ENCODE measurements around the gene CHST11. TPM values are rescaled to one million over a fixed set of nuclear protein-coding genes. Genes with fewer than 3 reads are reported as not detected.
"Not testable (repeated sequence)": the region's sequence is repeated elsewhere in the genome, so short reads cannot be mapped to it uniquely, and the experiment has no call there.

The CHST11 gene
- polyA plus RNA-seq, 10 donors = 1.8 to 3.7 (median 2.5) TPM

DNA sequence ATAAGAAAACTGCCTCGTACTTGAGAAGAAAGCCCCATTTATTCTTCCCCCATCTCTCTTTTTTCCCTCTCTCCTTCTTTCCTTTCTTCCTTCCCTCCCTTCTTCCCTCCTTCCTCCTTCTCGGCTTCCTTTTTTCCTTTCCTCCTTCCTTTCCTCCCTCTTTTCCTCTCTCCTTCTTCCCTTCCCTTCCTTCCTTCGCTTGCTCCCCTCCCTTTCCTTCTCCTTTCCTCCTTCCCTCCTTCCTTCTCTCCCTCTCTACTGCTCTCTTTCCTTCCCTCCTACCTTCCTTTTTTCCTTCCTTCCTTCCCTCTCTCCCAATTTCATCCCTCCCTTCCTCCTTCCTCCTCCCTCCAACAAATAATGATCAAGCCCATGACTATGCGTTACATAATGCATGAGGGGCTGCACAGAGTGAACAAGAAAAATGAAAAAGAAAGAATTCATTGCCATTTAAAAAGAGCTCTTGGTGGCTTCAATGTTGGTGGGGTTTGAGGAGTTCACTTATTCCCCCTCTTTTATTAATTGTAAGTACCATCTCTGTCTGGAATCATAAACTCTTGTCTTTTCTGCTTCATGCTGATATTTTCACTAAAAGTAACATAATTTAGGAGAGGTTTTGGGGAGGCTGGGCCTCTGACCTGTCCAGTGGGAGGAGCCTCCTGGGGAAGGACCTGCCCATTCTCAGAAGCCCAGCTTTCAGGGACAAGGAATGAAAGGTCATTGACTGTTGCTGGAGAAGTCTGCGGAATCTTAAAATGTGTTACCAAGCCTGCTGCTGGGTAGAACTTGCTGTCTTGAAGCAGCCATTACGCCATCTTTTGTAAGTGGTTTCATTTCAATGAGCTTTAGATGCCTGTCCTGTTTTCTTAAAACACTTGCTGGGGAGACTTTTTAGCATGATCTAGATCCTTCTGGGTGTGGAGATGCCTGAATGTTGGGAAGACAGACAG is 144.3 kb downstream of the CHST11 start:
- DNase-seq = no peak

DNA sequence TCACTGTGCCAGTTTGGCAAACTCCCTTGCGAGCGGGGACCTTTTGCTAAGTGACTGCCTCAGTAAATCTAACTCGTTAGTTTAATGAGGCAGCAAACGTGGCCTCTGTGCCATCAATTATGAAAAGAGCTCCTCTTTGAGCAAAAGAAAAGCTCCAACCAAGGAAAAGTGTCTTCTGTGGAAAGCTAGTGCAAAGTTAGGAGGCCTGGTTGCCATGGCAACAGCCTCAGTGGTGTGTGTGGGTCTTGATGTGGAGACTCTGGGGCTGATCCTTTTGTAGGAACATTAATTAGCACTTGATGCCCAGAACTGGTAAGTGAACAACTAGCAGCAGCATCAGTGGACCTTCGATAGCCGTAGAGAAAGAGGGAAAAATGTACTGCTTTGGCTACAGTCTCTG is 145.7 kb downstream of the CHST11 start:
- DNase-seq = no peak

DNA sequence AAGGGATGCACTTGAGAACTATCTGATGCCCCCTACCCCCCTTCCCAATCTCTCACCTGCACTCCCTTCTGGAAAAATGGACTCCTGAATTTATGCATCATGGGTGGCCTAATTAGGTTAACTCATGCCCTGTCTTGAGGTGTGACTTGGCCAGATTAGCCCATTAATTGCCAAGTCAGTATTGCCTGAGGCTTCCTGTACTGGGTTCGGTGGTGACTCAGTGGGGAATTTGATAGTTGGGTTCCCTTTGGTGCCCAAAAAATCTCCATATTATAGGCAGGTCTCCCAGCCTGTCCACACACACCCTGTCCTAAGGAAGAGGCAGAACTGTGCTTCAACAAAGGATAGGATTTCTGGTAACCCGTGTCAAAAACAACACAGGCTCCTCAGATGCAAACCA is 146.1 kb downstream of the CHST11 start:
- DNase-seq = no peak

DNA sequence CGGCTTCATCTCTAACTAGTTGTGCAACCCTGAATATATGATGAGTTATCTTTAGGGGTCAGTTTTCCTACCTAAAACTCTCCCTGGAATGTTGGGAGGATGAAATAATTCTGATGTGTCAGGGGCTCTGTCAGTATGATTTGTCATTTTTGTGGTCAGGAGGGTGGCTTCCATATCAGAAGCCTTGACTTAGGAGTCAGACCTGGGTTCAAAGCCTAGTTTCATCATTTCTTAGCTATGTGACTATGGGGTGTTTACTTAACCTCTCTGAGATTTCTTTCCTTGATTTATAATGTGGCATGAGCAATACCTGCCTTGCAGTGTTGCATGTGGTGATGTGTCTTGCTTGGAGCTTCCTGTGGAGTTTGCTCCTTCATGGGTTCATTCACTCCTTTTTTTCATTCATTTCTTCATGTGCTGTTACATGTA is 146.8 kb downstream of the CHST11 start:
- DNase-seq = peak in 1 of 3 donors; percentile 75

DNA sequence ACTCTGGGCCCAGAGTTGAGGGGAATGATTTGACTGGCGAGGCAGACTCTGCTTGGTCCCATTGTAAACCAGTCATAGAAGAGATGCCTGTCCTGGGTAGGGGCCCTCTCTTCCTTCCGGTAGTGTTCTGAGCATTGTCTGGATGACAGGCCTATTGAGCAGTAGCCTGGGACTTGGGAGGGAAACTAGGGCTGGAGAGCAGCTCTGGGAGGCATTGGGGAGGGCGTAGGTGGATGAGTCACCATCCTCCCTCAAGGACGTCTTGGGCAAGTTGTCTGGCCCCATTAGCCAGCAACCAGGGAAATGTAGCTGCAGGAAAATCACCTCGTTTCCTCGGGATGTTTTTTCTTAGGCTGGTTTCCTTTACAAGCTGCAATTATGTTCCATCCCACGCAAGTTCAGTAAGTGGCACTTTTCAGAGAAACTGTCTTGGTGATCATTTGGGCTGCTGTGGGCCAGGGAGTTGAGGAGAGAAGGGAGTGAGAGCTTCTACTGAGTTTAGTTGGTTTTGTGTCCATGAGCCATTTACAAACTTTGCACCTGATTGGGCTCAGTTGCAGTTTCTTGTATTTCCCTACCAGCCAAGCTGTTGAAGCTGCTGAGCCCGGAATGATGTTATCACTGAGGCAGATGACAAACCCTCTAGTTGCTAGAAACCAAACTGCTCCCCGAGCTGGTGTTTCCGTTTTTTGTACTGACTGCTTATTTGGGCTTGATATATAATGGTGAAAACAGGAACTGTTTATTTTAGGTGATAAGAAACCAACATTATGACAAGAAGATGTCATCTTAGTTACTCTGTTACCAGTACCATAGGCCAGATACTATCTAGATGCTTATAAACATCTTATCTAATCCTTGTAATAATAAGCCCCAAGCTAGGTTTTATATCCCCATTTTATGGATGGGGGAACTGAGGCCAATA is 147.6 kb downstream of the CHST11 start:
- peak in 1 of 3 donors; percentile 85 for DNase-seq

DNA sequence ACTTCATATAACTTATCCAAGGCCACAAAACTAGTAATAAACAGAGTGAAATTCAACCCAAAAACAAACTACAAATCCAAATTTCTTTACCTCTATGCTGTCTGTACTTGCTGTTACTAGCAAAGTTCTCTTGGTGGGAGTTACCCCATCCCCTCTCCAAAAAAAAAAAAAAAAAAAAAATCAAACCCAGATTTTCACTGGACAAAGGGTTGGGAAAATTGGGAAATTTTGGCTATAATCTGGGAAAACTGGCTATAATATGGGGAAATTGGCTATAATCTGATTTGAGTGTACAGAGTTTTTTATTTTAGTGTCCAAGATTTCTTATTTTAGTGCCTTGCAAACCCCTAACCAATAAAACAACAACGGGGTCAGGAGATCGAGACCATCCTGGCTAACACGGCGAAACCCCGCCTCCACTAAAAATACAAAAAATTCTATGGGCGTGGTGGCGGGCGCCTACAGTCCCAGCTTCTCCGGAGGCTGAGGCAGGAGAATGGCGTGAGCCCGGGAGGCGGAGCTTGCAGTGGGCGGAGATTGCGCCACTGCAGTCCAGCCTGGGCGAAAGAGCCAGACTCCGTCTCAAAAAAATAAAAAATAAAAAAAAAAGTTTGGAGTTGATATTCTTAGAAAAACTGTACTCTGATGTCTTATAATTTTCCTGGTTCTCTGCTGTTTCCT is 148.4 kb downstream of the CHST11 start:
- peak in 1 of 3 donors; percentile 44 for DNase-seq

DNA sequence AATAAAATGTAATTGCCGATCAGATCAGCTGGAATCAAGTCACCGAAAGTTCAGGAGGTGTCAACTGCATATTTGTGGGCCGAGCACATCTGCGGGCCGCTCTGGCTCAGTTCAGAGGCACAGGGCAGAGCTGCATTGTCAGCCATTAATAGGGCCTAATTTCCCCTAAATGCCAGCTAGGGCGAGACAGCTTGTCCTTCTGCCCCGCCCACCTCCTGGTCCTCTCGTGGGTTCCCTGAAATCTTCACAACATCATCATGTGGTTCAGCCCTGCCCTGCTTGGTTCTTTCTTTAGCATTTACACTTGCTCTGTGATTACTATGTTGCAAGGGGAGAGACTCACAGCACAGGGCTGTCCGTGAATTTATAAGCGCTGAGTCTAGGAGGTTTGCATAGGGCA is 148.9 kb downstream of the CHST11 start:
- peak in 1 of 3 donors; percentile 47 for DNase-seq

DNA sequence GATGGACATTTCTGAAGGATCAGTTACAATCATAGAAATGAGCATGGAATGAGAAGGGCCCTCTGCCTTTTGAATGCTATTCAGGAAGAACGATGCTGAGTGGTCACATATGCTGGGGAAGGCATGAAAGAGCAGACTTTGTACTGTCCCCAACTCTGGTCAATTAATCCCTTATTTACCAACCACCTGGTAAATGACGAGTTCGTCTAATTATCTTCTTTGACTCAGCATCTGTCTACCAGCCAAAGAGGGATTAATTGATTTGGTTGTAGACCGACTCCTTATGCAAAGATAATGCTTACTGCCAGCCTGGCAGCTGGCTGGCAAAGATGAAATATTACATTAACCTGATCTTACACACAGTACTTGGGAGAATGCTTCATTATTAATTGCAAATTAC is 152.2 kb downstream of the CHST11 start:
- DNase-seq = no peak

DNA sequence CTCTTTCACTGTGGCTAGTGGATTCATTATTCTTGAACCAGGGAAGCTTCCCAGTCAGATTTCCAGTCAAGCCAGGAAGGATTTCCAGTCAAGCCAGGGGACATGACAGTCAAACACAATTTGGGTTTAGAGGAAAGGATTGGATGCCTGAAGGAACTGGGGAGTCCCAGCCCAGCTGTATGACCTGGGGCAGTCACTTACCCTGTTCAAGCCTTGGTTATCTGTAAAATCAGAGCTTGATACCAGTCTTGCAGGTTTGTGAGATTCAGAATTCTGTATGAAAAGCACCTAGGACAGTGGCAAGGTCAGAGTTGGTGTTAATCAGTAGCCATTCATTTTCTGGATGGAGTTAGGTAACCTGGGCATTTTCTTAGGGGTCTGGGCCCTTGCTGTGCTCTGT is 152.7 kb downstream of the CHST11 start:
- no peak for DNase-seq

DNA sequence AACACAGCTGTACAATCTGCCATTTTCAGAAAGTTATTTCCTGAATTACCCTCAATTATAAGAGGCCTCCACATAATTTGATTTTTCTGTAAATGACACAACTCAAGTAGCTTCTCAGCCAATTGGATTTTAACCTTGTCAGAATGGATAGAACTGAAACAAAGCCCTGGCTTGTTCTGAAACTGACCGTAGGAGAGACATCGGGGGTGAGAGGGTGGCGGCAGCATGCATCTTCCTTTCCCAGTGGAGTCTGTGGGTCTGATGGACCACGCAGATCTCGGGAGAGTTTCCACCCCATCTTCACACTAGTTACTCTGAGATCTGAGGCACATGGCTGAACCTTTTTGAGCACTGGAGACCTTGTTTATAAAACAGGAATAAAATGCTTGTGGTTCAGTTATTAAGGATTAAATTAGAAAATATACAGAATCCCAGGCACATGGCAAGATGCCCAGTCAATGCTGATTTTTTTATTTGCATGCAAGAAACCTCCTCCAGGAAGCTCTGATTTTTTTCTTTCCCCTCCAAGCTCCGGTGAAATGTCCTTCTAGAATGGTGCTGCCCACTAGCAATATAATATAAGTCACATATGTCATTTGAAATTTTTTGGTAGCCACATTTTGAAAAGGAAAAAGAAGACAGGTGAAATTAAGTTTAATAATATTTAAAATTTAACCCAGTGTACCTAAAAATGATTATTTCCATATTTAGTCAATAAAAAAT is 153.9 kb downstream of the CHST11 start:
- no peak for DNase-seq

DNA sequence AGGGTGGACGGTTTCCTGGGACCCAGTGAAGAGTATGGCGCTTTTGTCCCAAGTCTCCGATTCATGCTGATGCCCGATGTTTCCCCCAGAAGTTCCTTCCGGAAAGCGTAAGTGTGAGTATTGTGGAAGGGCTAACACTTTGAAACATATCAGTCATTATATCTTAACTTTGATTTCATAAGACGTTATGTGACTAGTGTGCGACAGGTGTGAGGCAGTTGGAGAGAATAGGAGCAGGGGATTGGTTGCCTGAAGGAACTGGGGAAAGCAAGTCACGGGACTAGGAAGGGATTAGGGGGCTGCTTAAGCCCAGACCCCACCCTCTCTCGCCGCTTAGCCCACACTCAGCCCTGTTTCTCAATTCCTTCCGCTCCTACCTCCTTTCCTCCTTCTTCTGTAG is 154.9 kb downstream of the CHST11 start:
- no peak for DNase-seq

DNA sequence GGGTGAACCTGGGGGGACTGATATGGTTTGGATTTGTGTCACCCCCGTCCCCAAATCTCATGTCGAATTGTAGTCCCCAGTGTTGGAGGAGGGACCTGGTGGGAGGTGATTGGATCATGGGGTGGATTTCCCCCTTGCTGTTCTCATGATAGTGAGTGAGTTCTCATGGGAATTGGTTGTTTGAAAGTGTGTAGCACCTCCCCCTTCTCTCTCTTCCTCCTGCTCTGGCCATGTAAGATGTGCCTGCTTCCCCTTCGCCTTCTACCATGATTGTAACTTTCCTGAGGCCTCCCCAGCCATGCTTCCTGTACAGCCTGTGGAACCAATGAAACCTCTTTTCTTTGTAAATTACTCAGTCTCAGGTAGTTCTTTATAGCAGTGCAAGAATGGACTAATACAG is 156.6 kb downstream of the CHST11 start:
- DNase-seq = not testable (repeated sequence)

DNA sequence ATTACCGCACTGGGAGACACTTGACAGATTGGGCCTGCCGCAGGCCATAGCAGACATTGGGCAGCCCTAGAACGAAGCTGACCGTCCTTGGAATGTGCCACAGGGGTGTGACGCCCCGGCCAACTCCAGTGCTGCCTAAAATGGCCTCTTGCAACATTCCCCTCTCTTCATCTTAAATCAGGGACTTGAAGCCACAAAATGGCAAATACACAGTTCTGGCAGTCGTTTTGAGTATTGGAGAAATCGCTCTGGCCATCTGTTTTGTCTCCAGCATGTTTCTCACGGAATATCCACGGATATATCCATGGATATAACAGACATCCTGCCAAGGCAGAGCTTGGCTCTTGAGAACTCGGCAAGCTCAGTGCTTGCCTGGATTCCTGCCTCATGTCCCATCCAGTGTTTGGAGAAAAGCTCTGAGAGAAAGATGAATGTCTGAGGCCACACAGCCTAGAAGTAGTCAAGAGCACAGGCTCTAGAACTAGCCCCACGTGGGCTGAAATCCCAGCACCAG is 158.4 kb downstream of the CHST11 start:
- DNase-seq = peak in 2 of 3 donors; percentile 56 to 72

DNA sequence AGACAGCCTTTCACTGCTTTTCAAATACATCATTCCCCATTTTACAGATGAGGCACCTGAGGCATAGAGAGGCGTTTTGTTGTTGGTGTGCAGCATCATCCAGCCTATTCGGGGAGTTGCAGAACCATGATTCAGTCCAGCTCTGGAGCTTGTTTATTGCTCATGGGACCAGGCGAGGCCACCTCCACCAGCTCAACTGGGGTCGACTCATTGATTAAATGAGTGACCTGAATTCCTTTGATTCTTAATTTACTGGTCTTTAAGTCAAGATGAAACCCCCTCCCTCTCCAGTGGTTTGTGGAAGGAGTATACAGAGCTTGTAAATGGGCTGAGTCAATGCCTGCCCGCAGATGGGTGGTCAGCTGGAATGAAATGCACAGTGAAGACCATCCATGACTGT is 161.9 kb downstream of the CHST11 start:
- DNase-seq = no peak

DNA sequence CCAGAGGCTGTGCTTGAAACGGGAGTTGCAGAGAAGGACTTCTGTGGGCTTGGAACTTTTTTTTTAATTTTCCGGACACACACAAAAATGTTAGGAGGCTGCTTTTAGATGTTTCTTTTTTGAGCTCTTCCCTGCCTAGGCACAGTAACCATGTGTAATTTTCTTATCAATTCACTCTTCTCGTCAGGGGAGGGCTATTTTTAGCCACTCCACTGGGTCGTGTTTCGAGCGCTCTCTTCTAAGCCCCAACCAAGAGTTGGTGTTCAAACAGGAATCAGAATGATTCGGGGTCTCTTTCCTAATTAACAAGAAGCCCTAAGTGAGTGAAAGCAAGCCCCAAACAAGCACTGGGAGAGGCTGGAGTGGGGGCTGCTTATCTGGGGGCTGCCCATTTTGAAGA is 162.6 kb downstream of the CHST11 start:
- DNase-seq = no peak

DNA sequence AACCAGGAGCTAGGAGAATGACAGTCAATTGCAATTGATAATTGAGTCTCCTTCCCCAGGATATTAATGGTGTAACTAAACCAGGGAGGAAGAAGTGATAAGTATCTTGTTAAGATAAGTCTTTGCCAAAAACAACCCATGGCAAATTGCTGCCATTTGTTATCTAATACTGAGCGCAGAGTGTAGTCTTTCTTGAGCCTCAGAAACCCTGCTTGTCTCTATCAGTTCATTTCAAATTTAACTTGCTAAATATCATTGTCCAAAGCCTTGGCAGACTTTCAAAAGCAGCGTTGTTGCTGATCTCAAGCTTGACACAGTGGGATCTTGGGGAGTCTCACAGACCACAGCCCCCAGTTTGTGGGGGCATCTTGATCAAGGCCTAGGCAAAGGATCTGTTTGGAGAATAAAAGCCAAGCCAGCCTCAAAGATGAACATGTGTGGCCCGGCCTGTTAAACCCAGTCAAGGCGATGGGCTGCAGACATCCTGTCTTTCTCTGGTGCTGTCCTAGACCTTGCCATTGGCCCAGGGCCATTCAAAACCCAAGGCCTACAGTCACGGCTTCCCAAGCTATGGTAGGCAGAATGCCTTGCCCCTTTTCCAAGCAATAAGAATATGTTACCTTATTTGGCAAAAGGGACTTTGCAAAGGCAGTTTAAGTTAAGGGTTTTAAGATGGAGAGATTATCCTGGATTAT is 164.2 kb downstream of the CHST11 start:
- DNase-seq = no peak

DNA sequence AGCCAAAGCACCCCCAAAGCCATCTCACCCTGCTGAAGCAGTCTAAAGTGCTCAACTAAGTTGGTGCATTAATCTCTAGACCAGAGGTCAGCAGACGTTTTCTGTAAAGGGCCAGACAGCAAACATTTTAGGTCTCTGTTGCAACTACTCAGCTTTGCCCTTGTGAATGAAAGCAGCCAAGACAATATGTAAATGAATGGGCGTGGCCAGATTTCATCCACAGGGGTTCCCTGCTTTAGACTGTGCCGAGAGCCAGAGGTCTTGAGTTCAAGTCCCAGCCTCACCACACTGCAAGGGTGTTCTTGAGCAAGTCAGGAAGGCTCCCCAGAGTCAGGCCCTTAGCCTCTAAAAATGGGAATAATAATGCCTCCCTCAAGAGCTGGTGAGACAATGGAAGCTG is 166.2 kb downstream of the CHST11 start:
- no peak for DNase-seq

DNA sequence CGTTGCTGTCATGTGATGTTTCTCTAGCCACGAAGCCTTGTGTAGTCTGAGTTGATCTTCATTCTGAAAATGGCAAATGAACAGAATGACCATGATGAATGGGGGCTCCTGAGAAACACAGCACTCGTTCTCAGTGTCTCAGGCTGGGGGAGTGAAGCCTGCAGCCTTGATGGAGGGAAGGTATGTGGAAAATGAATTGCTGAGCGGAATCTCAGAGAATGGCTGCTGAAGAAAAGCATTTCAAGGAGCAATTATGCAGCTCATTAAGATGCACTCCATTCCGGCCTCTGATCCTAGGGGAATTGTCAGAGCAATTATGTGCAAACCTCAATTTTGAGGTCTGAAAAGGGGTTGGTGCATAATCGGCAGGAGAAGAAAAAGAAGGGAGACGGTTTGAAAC is 167.1 kb downstream of the CHST11 start:
- no peak for DNase-seq

DNA sequence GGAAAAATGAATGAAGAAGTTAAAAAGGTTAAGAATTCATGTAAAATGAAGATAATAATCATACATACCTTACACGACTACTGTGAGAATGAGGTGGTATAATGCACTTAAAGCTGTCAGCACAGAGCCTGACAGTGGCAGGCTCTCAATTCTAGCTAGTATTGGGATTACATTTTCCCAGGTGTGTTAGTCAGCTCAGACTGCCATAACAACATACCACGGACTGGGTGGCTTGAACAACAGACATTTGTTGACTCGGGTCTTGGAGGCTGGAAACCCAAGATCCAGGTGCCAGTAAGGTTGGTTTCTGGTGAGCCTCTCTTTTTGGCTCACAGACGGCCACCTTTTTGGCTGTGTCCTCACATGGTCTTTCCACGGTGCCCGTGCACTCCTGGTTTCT is 167.8 kb downstream of the CHST11 start:
- no peak for DNase-seq

DNA sequence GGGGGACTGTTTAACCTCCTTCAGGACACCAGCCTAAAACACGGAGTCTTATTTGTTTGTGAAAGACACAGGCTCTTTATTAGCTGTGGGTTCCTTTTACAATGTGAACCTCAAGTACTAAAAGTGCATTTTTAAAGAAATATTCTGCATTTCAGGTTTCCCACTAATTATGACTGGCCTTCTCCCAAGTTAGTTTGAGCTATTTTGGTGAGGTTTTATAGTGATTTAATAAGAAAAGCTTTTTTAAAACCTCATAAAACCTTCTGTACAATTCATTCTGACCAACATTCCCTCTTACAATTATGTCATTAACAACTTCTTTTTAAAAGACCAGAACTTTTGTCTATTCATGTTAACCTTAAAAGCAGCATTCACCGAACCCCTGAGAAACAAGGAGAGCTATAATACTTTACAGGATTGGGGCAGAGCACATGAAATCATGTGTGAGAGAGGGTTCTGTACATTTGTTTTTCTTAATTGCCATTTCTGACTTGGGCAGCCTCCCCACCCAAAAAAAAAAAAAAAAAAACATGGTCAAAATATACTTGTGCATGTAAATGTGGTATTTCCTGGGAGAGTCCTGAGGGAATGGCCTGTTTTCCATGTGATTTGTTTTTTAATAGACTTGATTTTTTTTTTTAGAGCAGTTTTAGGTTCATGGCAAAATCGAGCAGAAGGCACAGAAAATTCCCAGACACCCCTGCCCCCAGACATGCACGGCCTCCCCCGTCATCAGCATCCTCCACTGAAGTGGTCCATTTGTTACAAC is 169.5 kb downstream of the CHST11 start:
- no peak for DNase-seq

Data from muscle of back (tissue), 11 donors.